OCI-LY7 (cell line): ENCODE results near the gene ZBTB16. TPM values are rescaled to one million over a fixed set of nuclear protein-coding genes. Genes with fewer than 3 reads are reported as not detected.
A peak's percentile ranks its signal among the peaks of the same experiment; 100 is the strongest.

Experiments used
- BruUV-seq: library from RNA; stranded (reverse); fragments of 400-500 nt; replicated peaks from 2 replicates; lab custom pipeline; 2021; lab: Mats Ljungman, UMichigan
- CTCF ChIA-PET: fragments of 300-600 bp; sonication (Branson Sonifier 250); formaldehyde crosslinking; loops from one replicate; lab custom pipeline; 2022; ENCODE audit warnings: antibody characterized with exemption; ENCODE audit not compliant: unreplicated experiment; lab: Charles Lee
- POLR2A ChIA-PET: fragments of 300-600 bp; sonication (Branson Sonifier 250); formaldehyde crosslinking; loops from one replicate; lab custom pipeline; 2022; ENCODE audit warnings: antibody characterized with exemption; lab: Charles Lee
- DNase-seq: peaks from one replicate; pipeline ENCODE4 v3.0.0-alpha.2; 2015; ENCODE audit warnings: low spot score
- H2AFZ ChIP-seq: fragments of 200-600 bp; sonication (generic), shearing (Covaris generic); 2 replicates; pipeline ENCODE4 v1.6.1; 2014; ENCODE audit warnings: mild to moderate bottlenecking, antibody characterized with exemption, low read length, moderate library complexity
- H3K27ac ChIP-seq: fragments of 200-600 bp; sonication (generic); 2 replicates; pipeline ENCODE4 v1.5.1; 2014; ENCODE audit warnings: mixed run types, low read depth, mild to moderate bottlenecking, moderate library complexity, low read length, inconsistent platforms; ENCODE audit not compliant: poor library complexity, severe bottlenecking
- H3K36me3 ChIP-seq: fragments of 200-600 bp; sonication (generic); 2 replicates; pipeline ENCODE4 v1.6.1; 2014; ENCODE audit warnings: mild to moderate bottlenecking, antibody characterized with exemption, low read length, moderate library complexity, mixed read lengths; ENCODE audit not compliant: insufficient read depth
- H3K4me1 ChIP-seq: fragments of 200-600 bp; sonication (generic); 2 replicates; pipeline ENCODE4 v1.5.1; 2014; ENCODE audit warnings: mild to moderate bottlenecking, low read length; ENCODE audit not compliant: insufficient read depth, poor library complexity, severe bottlenecking
- H3K4me2 ChIP-seq: fragments of 200-600 bp; sonication (generic); 2 replicates; pipeline ENCODE4 v1.6.1; 2014; ENCODE audit warnings: mild to moderate bottlenecking, low read length
- H3K4me3 ChIP-seq: fragments of 200-600 bp; sonication (generic); 2 replicates; pipeline ENCODE4 v1.5.1; 2014; ENCODE audit warnings: mild to moderate bottlenecking, low read depth, low read length; ENCODE audit not compliant: poor library complexity, severe bottlenecking
- H3K79me2 ChIP-seq: fragments of 200-600 bp; sonication (generic); 2 replicates; pipeline ENCODE4 v1.6.1; 2016; ENCODE audit warnings: low read depth, mild to moderate bottlenecking, low read length, moderate library complexity, mixed read lengths; ENCODE audit not compliant: insufficient read depth
- H3K9me2 ChIP-seq: fragments of 200-600 bp; sonication (generic); 2 replicates; pipeline ENCODE4 v1.6.1; 2016; ENCODE audit warnings: mild to moderate bottlenecking, low read length, mixed read lengths; ENCODE audit not compliant: insufficient read depth
- H3K9me3 ChIP-seq: fragments of 200-600 bp; sonication (generic); 2 replicates; pipeline ENCODE4 v1.6.1; 2014; ENCODE audit warnings: mild to moderate bottlenecking, mixed run types, low read length, mixed read lengths
- H4K20me1 ChIP-seq: fragments of 200-600 bp; sonication (generic); 2 replicates; pipeline ENCODE4 v1.6.1; 2014; ENCODE audit warnings: mild to moderate bottlenecking, antibody characterized with exemption, low read length, moderate library complexity, mixed read lengths; ENCODE audit not compliant: insufficient read depth
- CTCF ChIP-seq: fragments of 200-600 bp; sonication (generic); conservative IDR thresholded peaks from 2 replicates; pipeline ENCODE4 v1.5.1; 2014; ENCODE audit warnings: mild to moderate bottlenecking, antibody characterized with exemption, low read length, moderate library complexity, mixed read lengths
- EZH2phosphoT487 ChIP-seq: fragments of 200-600 bp; sonication (generic); IDR thresholded peaks from 2 replicates; pipeline ENCODE4 v1.6.1; 2018; ENCODE audit warnings: low read depth, borderline replicate concordance, mild to moderate bottlenecking, mixed run types, antibody characterized with exemption, low read length, moderate library complexity, mixed read lengths
- intact Hi-C: fragments of 100-400 bp; cut with micrococcal nuclease; formaldehyde crosslinking; loops from one replicate; pipeline ENCODE4 v1.10.0; 2022; ENCODE audit not compliant: unreplicated experiment
- total RNA-seq, 2 experiments: library from RNA; depleted of rRNA in 1 of 2; stranded (reverse); fragments of >200 nt in 1 of 2; shearing (Covaris generic) in 1 of 2; gene quantifications; 2 replicates each; pipeline ENCODE4 v1.2.3, GENCODE V29; 2014 to 2022

ZBTB16 gene
- total RNA-seq, 2 experiments from 2014 or later: not detected

GRCh38 chr11:114251815-114252337 is 192.4 kb downstream of the ZBTB16 start:
- Histone ChIP-seq H3K27ac (no peak overlapping the region), H3K9me2 (no peaks in the 10 kb centered on the region), H3K36me3 (no peaks in the 10 kb centered on the region), H3K79me2 (no peaks in the 10 kb centered on the region), H3K4me3 (no peak overlapping the region), H3K4me1 (no peaks in the 10 kb centered on the region), H3K4me2 (no peak overlapping the region), H4K20me1 (no peaks in the 10 kb centered on the region), H2AFZ (no peak overlapping the region), H3K9me3 (no peaks in the 10 kb centered on the region)
- CTCF ChIA-PET: no interaction called here
- no TSS peak for BruUV-seq
- TF ChIP-seq EZH2phosphoT487: no peak
- peak; percentile 55 for TF ChIP-seq CTCF
- intact Hi-C loops: no loop called here
- peak; percentile 26 for DNase-seq
- POLR2A ChIA-PET: no interaction called here

- no peaks in the 10 kb centered on the region for H3K79me2 ChIP-seq
- no peak overlapping the region for H3K4me2 ChIP-seq
- CTCF ChIA-PET: no interaction called here
- H3K27ac ChIP-seq: no peak overlapping the region
- H3K9me3 ChIP-seq: no peaks in the 10 kb centered on the region
- no peaks in the 10 kb centered on the region for H3K4me1 ChIP-seq
- no peaks in the 10 kb centered on the region for H4K20me1 ChIP-seq
- H3K9me2 ChIP-seq: no peaks in the 10 kb centered on the region
- DNase-seq: no peak
- POLR2A ChIA-PET: no interaction called here
- intact Hi-C loops: no loop called here
- TF ChIP-seq CTCF (no peak), EZH2phosphoT487 (no peak)
- no TSS peak for BruUV-seq
- H3K36me3 ChIP-seq: no peaks in the 10 kb centered on the region
- no peak overlapping the region for H2AFZ ChIP-seq
- no peak overlapping the region for H3K4me3 ChIP-seq
These were observed 193.3 kb downstream of the ZBTB16 start for GRCh38 chr11:114252767-114253166.

- Histone ChIP-seq H3K27ac (no peak overlapping the region), H3K36me3 (no peaks in the 10 kb centered on the region), H3K4me3 (no peak overlapping the region), H3K9me3 (no peaks in the 10 kb centered on the region), H3K9me2 (no peaks in the 10 kb centered on the region), H3K79me2 (no peaks in the 10 kb centered on the region), H3K4me1 (peaks cover 2% of the 10 kb centered on the region), H3K4me2 (no peak overlapping the region), H2AFZ (no peak overlapping the region), H4K20me1 (no peaks in the 10 kb centered on the region)
- ChIA-PET CTCF (interaction anchor here (0.6 kb wide), 1 partner anchor 619 kb away, joined by 3 read pairs; no protein-coding TSS in a partner anchor), POLR2A (no interaction called here)
- no TSS peak for BruUV-seq
- no peak for DNase-seq
- TF ChIP-seq CTCF (no peak), EZH2phosphoT487 (no peak)
- intact Hi-C loops: no loop called here
These were observed 194.3 kb downstream of the ZBTB16 start for GRCh38 chr11:114253771-114254170.
